Measurements from ENCODE around the gene TGM6.

The TGM6 gene

GRCh38 chr20:2396241-2396814, 15.6 kb downstream of the TGM6 start:
- no peak for ATAC-seq
- TF ChIP-seq PATZ1 (CRISPR knock-in tag; IDR thresholded peaks at IDR 0.05; ENCODE audit: borderline replicate concordance) (no peak), ESRRG (CRISPR knock-in tag; IDR thresholded peaks at IDR 0.05) (no peak), OSR1 (CRISPR knock-in tag; IDR thresholded peaks at IDR 0.05) (no peak), TSHZ2 (CRISPR knock-in tag; IDR thresholded peaks at IDR 0.05) (no peak), PPARA (CRISPR knock-in tag; IDR thresholded peaks at IDR 0.05; ENCODE audit: borderline replicate concordance) (no peak), BACH2 (CRISPR knock-in tag; IDR thresholded peaks at IDR 0.05; ENCODE audit: borderline replicate concordance) (no peak), ZFP3 (CRISPR knock-in tag; IDR thresholded peaks at IDR 0.05) (no peak), SNAI2 (CRISPR knock-in tag; IDR thresholded peaks at IDR 0.05) (no peak), ARNTL (CRISPR knock-in tag; IDR thresholded peaks at IDR 0.05; ENCODE audit: borderline replicate concordance, low read depth) (no peak), CSRNP3 (CRISPR knock-in tag; IDR thresholded peaks at IDR 0.05) (no peak), ZNF70 (CRISPR knock-in tag; IDR thresholded peaks at IDR 0.05) (no peak), CREB5 (CRISPR knock-in tag; IDR thresholded peaks at IDR 0.05; ENCODE audit: low read depth) (no peak), ZNF565 (CRISPR knock-in tag; conservative IDR thresholded peaks at IDR 0.05; ENCODE audit: low read depth) (no peak), ISL1 (CRISPR knock-in tag; IDR thresholded peaks at IDR 0.05) (no peak), ZNF8 (CRISPR knock-in tag; IDR thresholded peaks at IDR 0.05) (no peak), CSDC2 (CRISPR knock-in tag; IDR thresholded peaks at IDR 0.05) (no peak), TOX (CRISPR knock-in tag; IDR thresholded peaks at IDR 0.05; ENCODE audit: borderline replicate concordance) (no peak), GLIS3 (CRISPR knock-in tag; IDR thresholded peaks at IDR 0.05) (no peak), POU6F1 (CRISPR knock-in tag; IDR thresholded peaks at IDR 0.05; ENCODE audit: borderline replicate concordance, low read depth) (no peak)

GRCh38 chr20:2397091-2397490, 16.4 kb downstream of the TGM6 start:
- TF ChIP-seq ARNTL (CRISPR knock-in tag; IDR thresholded peaks at IDR 0.05; ENCODE audit: borderline replicate concordance, low read depth): no peak
- no peak for TF ChIP-seq POU6F1 (CRISPR knock-in tag; IDR thresholded peaks at IDR 0.05; ENCODE audit: borderline replicate concordance, low read depth)
- no peak for TF ChIP-seq BACH2 (CRISPR knock-in tag; IDR thresholded peaks at IDR 0.05; ENCODE audit: borderline replicate concordance)
- TF ChIP-seq ZNF70 (CRISPR knock-in tag; IDR thresholded peaks at IDR 0.05): no peak
- TF ChIP-seq TCF4 (CRISPR knock-in tag; IDR thresholded peaks at IDR 0.05; ENCODE audit: borderline replicate concordance): no peak
- no peak for TF ChIP-seq ESRRG (CRISPR knock-in tag; IDR thresholded peaks at IDR 0.05)
- TF ChIP-seq ZFP3 (CRISPR knock-in tag; IDR thresholded peaks at IDR 0.05): no peak
- TF ChIP-seq OSR1 (CRISPR knock-in tag; IDR thresholded peaks at IDR 0.05): no peak
- TF ChIP-seq PPARA (CRISPR knock-in tag; IDR thresholded peaks at IDR 0.05; ENCODE audit: borderline replicate concordance): no peak
- no peak for ATAC-seq

Measured in SK-N-SH treated with all-trans-retinoic acid at 6 μM for 48 hours (cell line).